ENCODE data around the gene NT5C1A.

DNA sequence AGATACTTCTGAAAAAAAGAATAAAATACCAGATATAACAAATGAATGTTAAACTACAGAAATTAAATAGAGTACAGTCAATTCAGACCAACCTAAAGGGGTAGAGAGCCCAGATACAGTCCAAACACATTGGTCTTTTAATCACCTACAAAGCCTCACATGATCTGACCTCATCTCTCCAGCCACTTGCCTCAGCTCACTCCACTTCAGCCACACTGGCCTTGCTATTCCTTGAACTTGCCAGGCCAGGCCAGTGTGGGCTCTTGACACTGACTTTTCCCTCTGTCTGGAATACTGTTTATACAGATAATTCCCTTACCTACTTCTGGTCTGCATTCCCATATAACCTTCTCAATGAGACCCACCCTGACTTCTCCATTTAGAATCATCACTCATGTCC lies 49.8 kb upstream of the NT5C1A start:
- TF ChIP-seq GATA3 (IDR thresholded peaks at IDR 0.05; ENCODE audit: low read depth, low read length) (no peak), GATA2 (IDR thresholded peaks at IDR 0.05; ENCODE audit: low read depth, low read length) (no peak)
